Measurements from ENCODE around the gene TACO1. TPM values are rescaled to one million over a fixed set of nuclear protein-coding genes. Genes with fewer than 3 reads are reported as not detected.

Gene TACO1
- total and polyA plus RNA-seq, 2 donors (not counting 3 experiments of a cell fraction or from before 2014, with no cell fraction given): 24.7 to 31.7 TPM

- H3K27me3 ChIP-seq (ENCODE audit: control insufficient read depth in 2 of 2, insufficient read depth in 2 of 2, low read length in 2 of 2): no peaks in the 10 kb centered on the region
- no peaks in the 10 kb centered on the region for H3K9me3 ChIP-seq (replicated peaks; ENCODE audit: control insufficient read depth, insufficient read depth, low read length)
- no peaks in the 10 kb centered on the region for H4K20me1 ChIP-seq (replicated peaks; ENCODE audit: control insufficient read depth, extremely low read depth, insufficient read depth, low read length)
- intact Hi-C loops (cut with micrococcal nuclease): no loop called here
- H3K4me1 ChIP-seq (ENCODE audit: control insufficient read depth, extremely low read depth, insufficient read depth, low read length): peaks cover 16% of the 10 kb centered on the region
- no peak overlapping the region for H2AFZ ChIP-seq (ENCODE audit: low read depth, low read length)
- POLR2A ChIA-PET: no interaction called here
- CTCF ChIA-PET: interaction anchor here (0.9 to 3.1 kb wide), 5 partner anchors 10 to 156 kb away, joined by 3 to 15 read pairs (median 5); no protein-coding TSS in a partner anchor
- no peak overlapping the region for H3K9ac ChIP-seq (replicated peaks; ENCODE audit: extremely low read depth, insufficient read depth, low read length)
- FAIRE-seq: no peak
- peaks cover 34% of the 10 kb centered on the region for H3K79me2 ChIP-seq (ENCODE audit: control insufficient read depth, insufficient read depth, low read length)
- H3K9me1 ChIP-seq (replicated peaks; ENCODE audit: control insufficient read depth, extremely low read depth, insufficient read depth, low read length): no peaks in the 10 kb centered on the region
- H3K27ac ChIP-seq (ENCODE audit: insufficient read depth, low read depth, low read length): no peak overlapping the region
- no peak overlapping the region for H3K4me3 ChIP-seq (replicated peaks in 1 of 3; ENCODE audit: insufficient read depth in 1 of 3, low read depth in 1 of 3, low read length in 3 of 3)
- TF ChIP-seq MAX (IDR thresholded peaks at IDR 0.05; ENCODE audit: insufficient read depth, insufficient read length) (no peak), FOS (IDR thresholded peaks at IDR 0.05; ENCODE audit: borderline replicate concordance, insufficient read depth, low read length) (no peak), JUN (IDR thresholded peaks at IDR 0.05; ENCODE audit: borderline replicate concordance, insufficient read depth, insufficient read length, low read depth) (no peak), POLR2A (IDR thresholded peaks at IDR 0.05; ENCODE audit: low read depth, low read length) (no peak), MYC (IDR thresholded peaks at IDR 0.05; ENCODE audit: low read depth, low read length) (no peak), GATA2 (IDR thresholded peaks at IDR 0.05; ENCODE audit: insufficient read depth, insufficient read length, low read depth, low read length) (no peak), CTCF (IDR thresholded peaks at IDR 0.05; ENCODE audit: extremely low read depth in 1 of 2, insufficient read depth in 1 of 2, low read depth in 1 of 2, low read length in 2 of 2) (no peak), EZH2 (IDR thresholded peaks at IDR 0.05; ENCODE audit: borderline replicate concordance, low read depth, low read length, severe bottlenecking) (no peak), POLR2AphosphoS5 (IDR thresholded peaks at IDR 0.05; ENCODE audit: insufficient read depth, low read depth, low read length) (no peak)
- no TSS peak for BruUV-seq (replicated peaks)
- H3K4me2 ChIP-seq (ENCODE audit: insufficient read depth, low read length): no peak overlapping the region
- peaks cover 11 to 18% of the 10 kb centered on the region in 2 experiments for H3K36me3 ChIP-seq (ENCODE audit: control insufficient read depth in 2 of 2, extremely low read depth in 1 of 2, insufficient read depth in 2 of 2, low read length in 2 of 2)
- dilution Hi-C loops (cut with MboI; ENCODE audit: extremely low pct_ligation_motif_present, low sequenced_read_pairs): no loop called here
- no peak for DNase-seq (ENCODE audit: low read depth, low spot score)
Measured at GRCh38 chr17:63578769-63579111, 22.0 kb upstream of the TACO1 start.
